HK-2 (cell line): ENCODE data around the gene ITGB1.
A peak's percentile ranks its signal among the peaks of the same experiment; 100 is the strongest.
"Not testable (repeated sequence)": the region's sequence is repeated elsewhere in the genome, so short reads cannot be mapped to it uniquely, and the experiment has no call there.

Experiments used
- DNase-seq: peaks from one replicate; pipeline ENCODE4 v3.0.0-alpha.2; 2018; ENCODE audit not compliant: unreplicated experiment

The ITGB1 gene

DNA sequence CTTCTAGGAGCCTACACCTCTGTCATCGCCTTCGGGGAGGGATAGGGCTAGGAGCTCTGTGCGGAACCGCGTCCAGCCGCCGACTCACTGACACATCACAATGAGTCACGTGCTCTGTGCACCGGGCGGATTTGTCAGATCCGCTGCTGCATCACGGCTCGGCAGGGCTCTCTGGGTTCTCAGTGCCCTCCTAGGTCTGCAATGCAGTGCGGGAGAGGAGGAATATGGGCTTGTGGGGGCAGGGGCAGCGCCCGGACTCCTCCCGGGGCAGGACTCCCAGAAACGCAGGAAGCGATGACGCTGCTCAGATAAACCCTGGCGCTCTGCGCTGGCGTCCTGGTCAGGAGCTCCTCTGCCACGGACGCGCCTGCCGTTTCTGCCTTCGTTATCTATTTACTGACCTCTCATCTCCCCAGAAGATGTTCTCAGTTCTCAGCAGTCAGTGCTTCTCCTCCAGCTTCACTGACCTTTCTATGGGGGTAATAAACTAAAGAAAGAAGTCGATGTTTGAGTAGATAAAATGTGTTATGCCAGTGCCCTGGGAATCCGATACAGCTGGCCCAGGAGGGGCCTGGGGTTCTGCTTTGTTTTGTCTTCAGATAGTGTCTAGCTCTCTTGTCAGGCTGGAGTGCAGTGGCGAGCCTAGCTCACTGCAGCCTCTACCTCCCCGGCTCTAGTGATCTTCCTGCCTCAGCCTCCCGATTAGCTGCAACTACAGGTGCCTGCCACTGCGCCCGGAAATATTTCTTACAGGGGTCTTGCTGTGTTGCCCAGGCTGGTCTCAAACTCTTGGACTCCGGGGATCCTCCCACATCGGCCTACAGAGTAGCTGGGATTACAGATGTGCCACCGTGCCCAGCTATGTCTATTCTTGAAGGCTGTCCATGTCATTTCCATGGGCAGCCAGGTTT lies 22.8 kb upstream of the ITGB1 start:
- peak; percentile 96 for DNase-seq

- DNase-seq: no peak
Measured at GRCh38 chr10:32980242-32980557, 22.2 kb upstream of the ITGB1 start.

GRCh38 chr10:32979719-32980118 lies 21.7 kb upstream of the ITGB1 start:
- DNase-seq: not testable (repeated sequence)

- DNase-seq: no peak
Measured at GRCh38 chr10:32979041-32979440, 21.0 kb upstream of the ITGB1 start.

DNA sequence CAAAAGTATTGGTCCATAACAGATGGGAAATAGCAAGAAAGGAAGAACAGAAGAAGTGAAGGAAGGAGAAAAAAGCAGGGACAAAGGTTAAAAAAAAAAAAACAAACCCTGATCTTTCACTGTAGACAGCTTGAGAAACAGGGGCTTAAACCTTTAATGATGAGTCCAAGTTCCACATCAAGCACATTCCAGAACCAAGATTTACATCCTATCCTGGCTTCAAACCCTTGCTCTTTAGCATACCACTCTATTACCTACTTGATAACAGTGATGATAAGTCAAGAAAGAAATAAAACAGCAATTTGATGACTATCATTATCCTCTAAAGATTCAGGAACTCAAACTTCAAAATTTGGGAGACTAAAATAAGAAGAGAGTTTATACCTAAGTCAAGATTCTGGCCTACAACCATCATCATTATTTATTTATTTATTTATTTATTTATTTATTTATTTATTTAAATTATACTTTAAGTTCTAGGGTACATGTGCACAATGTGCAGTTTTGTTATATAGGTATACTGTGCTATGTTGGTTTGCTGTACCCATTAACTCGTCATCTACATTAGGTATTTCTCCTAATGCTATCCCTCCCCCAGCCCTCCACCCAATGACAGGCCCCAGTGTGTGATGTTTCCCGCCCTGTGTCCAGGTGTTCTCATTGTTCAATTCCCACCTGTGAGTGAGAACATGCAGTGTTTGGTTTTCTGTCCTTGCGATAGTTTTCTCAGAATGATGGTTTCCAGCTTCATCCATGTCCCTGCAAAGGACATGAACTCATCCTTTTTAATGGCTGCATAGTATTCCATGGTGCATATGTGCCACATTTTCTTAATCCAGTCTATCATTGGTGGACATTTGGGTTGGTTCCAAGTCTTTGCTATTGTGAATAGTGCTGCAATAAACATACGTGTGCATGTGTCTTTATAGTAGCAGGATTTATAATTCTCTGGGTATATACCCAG lies 20.1 kb upstream of the ITGB1 start:
- not testable (repeated sequence) for DNase-seq

DNA sequence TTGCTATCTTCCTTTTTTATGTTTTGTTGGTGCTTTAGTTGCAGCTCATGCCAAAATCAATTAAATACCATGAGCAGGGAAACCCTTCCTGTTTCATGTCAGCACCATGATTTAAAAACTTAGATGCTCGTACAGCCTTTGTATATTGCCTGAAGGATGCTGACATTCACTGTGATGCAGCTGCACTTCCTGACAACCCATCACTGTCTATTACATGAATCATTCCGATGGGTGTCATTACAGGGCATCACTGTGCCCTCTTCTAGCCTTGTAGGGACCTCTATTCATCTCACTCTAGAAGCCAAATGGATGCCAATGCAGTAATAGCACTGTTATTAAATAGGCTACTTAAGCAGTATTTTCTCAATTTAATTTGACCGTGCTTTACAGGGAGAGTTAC lies 18.3 kb upstream of the ITGB1 start:
- DNase-seq: no peak

DNA sequence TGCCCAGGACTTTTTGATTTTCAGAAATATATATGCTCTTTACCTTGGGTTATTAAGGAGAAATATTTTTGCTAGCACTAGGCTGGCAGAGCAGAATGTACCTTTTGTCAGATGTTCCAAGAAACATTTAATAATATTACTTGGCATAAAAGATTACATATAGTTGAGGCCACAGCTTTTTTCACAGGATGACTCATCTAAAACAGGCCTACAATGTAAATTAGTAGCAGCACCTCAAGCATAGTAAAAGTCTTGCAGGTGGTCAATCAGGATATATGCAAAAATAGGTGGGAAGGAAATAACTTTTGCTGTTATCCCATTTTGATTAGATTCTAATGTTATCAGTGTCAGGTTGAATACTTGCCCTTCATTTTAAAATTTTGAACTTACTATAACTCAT lies 14.9 kb upstream of the ITGB1 start:
- no peak for DNase-seq

- no peak for DNase-seq
Measured at GRCh38 chr10:32972460-32972859, 14.4 kb upstream of the ITGB1 start.

DNA sequence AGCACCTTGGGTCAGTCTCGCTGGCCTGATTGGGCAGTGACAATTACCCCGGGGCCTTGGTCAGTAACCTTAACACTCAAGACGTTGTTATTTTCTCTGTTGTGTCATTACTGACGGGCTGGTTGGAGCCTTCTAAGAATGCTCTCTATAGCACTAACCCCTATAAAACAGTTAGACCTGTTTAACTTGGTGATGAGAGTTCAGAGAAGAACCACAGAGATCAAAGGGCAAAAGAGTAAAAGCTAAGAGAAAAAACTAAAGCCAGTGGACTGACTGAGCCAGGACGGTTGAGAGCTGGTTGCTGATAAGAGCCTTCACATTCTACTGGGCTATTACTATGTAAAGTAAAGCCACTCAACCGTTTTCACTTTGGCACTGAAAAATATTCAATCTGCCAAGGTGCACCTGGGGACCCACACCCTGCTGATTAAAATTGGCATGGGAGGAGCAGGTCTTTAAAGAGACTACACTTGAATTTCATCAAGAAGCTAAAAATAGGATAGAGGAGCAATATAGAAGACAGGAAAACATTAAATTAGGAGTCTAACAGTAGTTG lies 13.6 kb upstream of the ITGB1 start:
- no peak for DNase-seq

DNA sequence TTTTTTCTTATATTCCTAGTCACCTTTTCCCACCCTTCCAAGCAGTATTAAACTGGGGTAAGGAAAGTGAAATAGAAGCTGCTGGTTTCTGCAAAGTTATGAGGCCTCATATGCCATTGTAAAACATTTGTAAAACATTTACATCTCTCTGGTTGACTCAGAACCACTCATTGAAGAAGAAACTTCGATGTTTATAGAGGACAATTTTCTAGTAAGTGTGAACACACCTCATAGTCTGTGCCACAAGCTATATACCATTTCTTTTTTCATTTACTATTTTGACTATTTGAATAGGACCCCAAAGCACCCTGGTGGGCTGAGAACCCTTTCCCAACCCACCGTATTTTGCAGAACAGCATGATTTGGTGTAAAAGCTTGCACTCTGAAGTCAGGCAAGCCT lies 12.9 kb upstream of the ITGB1 start:
- DNase-seq: no peak

DNA sequence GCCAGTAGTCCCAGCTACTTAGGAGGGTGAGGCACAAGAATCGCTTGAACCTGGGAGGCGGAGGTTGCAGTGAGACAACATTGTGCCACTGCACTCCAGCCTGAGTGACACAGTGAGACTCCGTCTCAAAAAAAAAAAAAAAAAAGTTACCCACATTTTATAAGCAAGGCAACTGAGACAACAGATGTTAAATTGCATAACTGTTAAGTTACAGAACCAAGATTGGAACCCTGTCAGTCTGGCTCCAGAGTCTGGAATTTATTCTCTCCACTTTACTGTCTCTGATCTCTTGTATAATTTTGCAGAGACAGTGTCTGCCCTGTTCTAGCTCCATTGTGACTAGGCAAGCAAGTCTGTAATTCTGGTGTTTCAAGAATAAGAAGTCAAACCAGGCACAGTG lies 6.2 kb upstream of the ITGB1 start:
- DNase-seq: no peak

DNA sequence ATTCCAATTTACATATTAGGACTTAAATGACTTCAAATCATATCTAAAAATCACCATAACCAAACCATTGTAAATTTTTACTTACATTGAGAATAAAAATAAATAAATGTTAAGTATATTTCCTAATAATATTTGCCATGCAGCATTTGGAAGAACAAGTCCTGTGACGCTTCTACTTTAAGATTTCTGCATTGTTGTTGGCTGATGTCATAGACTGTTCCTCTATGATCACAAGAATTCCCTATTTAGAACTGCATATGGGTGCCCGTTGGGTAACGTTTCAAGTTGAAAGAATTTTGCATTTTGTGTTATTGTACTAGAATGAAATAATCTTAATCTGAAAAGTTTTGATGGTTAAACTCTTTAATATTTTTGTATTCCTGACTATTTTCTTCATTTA lies 5.1 kb upstream of the ITGB1 start:
- DNase-seq: no peak

- DNase-seq: no peak
Measured at GRCh38 chr10:32962521-32962920, 4.5 kb upstream of the ITGB1 start.

DNA sequence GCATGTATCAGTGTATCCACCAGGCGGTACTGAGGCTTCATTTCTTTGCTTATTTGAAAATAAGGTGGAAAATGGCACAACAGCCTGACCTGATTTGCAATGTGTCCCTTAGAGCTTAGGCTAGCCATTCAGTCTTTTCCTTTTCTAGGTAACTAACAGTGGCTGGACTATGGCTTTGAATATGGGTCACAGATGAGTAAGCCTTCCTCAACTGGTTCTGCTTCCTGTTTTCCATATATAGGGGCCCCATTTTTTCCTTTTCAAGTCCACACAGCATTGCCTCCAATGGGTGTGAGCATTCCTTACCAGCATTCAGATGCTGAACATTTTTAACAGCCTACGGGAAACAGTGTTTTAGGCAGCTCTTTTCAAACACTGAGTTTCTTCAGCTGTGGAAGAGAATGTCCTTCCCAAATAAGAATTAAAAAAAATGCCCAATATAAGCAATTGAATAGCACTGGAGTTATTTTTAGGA lies 3.9 kb upstream of the ITGB1 start:
- no peak for DNase-seq

DNA sequence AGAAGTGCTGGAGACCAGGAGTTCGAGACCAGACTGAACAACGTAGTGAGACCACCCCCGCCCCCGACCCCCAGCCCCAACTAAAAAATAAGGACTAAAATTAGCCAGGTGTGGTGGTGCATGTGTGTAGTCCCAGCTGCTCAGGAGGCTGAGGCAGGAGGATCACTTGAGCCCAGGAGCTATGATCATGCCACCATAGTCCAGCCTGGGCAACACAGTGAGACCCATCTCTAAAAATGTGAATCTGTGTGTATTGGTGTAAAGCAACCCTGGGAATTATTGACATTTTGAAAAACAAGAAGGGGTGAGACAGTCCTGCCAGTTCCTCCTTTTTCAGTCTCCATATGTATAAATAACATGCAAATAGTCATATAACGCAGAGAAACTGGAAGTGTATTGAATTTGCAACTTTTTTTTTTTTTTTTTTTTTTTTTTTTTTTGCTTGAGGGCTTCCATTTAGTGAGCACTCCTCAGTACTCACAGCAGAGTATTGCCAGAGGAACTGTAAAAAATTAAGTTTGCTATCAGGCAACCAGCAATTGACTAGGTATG lies 3.4 kb upstream of the ITGB1 start:
- no peak for DNase-seq

DNA sequence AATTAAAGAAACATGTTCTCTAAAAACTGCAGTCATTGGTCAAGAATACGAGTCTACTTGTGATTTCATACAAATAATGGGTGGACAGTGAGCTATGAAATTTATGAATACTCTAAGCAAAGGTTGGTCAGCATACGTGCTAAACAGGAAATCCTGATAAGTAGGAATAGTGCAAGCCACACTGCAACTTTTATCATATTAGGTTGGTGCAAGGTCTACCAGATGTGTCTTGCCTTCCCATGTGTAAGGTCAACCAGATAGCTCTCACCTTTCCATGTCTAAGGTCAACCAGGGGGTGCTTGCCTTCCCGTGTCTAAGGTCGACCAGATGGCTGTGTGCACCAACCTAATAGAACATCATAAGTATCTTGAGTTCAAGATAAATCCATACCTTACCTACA lies 2.0 kb upstream of the ITGB1 start:
- no peak for DNase-seq

DNA sequence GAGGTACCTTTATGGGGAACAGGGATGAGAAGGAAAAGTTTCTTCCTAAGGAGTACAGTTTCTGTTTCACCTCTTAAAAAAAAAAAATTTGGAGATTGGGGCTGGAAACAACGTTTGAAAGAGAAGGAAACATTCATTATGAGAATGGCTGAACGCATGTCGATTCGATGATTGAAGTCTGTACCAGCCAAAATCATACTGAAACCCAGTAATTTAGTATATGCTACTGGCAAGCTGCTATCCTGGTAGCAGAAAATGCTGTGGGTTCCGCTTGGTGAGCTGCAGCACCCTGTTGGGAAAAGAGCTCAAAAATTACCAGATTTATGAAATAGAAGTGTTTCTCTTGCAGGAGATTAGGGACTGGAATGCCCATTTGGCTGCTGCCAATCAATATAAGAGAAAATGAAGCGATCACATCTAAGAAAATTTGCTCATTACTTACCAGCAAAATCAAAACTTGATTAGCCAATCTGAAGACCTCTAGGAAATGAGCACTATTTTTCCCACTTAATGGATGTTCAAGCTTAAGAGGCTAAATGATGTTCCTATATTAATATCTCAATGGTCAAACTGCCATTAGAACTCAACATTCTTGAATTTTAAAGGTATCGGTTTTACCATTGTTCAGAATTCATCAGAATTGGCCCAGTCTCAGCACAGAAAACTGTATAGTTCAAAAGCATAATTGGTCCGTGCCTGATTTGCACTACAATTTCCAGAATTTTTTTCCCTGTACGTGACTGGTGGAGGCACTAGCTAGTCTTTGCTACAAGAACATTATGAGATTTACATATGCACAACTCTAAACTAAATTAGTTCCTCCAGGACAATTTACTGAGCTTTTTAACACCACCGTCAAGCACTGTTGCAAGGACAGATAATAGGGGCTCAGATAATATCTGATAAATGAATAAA lies 1.2 kb upstream of the ITGB1 start:
- DNase-seq: no peak

DNA sequence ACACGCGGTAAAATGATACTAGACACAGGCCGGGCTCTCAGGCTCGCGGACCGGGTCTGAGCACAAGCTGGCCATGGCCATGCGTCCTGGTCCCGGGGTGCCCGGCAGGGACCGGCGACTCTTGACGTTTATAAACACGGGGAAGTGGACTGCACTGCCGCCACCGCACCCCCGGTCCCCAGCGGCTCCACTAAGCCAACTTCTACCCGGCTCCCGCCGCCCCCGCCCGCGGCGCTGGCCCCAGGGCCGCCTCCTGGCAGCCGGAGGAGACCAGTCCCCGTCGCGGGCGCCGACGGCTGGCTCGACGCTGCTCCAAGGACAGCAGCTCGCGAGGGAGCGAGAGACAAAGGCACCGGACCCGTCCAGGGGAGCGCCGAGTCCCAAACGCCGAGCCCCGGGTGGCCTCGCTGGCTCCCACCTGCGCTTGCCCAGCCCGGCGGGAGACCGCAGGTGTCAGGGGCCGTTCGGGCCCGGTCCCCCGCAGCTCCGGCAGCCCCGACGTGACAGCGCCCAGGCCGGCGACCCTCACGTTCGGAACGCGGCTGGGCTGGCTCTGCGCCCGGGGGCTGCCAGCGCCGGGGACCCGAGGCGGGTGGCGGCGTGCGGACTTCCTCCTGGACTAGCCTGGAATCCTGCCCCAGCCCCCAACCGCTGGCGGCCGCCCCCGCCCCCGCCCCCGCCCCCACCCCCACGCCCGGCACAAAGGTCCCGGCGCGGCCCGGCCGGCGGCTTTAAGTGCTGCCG lies 517 bp downstream of the ITGB1 start:
- DNase-seq: peak; percentile 37

- DNase-seq: no peak
Measured at GRCh38 chr10:32956365-32957197, 1.4 kb downstream of the ITGB1 start.
